Activated CD4-positive, alpha-beta T cell treated with anti-CD3 and anti-CD28 coated beads for 48 hours (primary cell): ENCODE data around the gene SRSF12.
"Not testable (repeated sequence)": the region's sequence is repeated elsewhere in the genome, so short reads cannot be mapped to it uniquely, and the experiment has no call there.

Experiments used
- DNase-seq: peaks from one replicate; pipeline ENCODE4 v3.0.0-alpha.2; 2020

The SRSF12 gene

GRCh38 chr6:89128256-89128671 lies 10.4 kb upstream of the SRSF12 start:
- DNase-seq, result not testable (repeated sequence)

- no peak for DNase-seq
Measured at GRCh38 chr6:89122625-89123024, 4.8 kb upstream of the SRSF12 start.

DNA sequence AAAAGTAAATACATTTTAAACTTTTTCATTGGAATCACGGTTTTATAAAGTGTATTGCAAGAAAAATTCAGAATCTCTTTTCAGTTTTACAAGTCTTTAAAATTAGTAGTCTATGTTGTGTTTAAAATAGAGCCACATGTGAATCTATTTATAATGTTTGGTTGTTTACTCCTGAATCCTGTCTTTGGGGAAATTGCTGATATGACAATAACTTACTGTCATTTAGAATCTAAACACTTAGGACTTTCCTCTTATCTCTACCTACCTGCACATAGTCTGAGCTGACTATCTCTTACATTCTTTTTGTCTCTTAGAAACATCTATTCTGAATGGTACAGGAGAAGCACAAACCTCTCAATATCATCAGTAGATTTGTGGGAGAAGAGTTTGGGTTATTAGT lies 4.1 kb upstream of the SRSF12 start:
- no peak for DNase-seq

DNA sequence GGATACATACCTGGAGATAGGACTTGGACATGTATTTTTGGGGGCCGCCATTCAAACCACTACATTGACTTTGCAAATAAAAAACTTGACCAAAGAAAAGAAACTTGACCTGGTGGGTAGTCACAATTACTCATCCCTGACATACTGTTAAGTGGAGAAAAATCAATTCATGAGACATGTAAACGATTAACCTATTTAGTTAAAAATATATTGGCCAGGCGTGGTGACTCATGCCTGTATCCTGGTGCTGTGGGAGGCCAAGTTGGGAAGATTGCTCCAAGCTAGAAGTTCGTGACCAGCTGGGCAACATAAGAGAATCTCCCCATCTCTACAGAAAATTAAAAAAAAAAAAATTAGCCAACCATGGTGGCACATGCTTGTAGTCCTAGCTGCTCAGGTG lies 2.5 kb upstream of the SRSF12 start:
- no peak for DNase-seq

DNA sequence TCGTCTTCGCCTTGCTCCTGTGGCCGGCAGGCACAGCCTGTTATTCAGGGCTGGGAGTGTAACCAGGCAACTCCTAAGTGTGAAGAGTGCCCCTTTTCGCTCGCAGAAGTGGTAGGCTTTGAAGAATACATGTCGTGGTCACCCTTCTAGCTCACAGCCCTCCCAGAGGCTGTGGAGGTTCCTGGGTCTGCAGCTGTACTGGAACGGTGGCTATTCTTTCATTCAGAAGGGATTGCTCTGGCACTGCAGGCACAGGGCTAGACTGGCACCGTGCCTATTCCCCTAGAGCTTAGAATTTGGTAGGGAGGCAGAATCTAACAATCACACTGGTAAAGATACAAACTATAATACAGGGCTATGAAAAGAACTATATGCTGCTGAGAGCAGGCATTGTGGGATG lies 1.1 kb upstream of the SRSF12 start:
- no peak for DNase-seq

DNA sequence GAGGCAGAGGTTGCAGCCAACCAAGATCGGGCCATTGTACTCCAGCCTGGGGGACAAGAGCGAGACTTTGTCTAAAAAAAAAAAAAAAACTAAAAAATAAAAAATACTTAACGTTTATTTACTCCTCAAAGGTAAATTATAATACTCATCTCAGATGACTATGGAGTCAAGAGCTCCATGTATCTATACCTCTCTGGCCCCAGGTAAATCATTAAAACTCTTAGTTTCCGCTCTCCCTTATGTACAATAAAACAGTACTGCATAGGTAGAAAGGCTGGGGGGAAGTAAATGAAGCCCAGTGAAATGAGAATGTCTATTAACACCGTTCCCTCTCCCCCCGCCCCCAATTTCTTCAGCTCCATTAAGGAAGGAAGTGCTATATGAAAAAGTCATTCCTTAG lies 1.2 kb downstream of the SRSF12 start:
- DNase-seq, result no peak

GRCh38 chr6:89111933-89112332 lies 5.9 kb downstream of the SRSF12 start:
- DNase-seq, result no peak

GRCh38 chr6:89110284-89110683 lies 7.6 kb downstream of the SRSF12 start:
- no peak for DNase-seq

DNA sequence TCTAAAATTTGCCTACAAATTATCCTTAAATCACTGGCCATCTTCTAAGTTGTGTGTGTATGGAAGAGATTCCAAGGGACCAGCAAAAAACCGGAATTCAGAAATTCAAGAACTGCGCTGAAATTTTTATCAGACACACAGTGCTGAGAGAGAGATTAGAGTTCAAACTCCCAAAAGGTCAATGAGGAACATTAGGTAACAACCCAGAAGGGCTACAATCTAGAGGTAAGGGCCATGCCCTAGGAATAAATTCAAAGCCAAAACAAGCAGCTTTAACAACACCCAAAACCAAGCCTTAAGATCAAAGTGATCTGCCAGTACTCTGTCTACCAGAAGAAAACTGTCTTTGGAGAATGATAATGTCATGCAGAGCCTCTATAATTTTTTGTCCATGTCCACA lies 17.8 kb downstream of the SRSF12 start:
- no peak for DNase-seq

DNA sequence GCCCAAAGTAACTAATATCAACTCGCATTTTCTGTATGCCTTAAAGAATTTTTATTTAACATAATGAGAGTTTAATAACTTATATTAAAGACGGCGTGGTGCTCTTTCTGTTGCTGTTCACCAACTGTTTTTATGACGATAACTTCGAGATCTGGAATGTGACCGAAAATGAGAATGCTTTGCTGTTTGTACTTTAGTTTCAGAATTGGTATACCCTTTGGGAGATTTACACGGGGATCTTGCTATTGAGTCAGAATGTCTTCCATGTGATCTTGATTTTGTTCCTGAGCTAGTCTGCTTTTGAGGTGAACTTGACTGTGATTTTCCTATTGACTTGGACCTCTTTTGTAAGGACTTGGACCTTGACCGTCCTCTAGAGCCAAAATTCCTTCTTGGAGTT lies 19.4 kb downstream of the SRSF12 start:
- no peak for DNase-seq

DNA sequence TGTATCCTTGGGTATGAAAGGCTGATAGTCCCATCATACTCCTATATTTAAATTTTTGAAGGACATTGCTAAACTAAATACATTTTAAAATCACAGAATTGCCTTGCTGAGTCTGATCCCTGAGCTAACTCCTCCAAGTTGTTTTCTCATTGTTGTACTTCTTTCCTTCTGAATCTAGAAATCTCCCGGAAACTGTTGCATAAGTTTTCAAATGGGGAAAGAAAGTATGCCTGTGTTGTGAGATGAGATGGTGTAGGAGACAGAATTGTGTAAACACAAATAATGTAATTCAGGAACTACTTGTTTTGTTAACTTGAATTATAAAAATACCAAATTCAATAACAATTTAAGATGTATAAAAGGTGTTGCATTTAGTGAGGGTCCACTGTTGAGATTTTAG lies 30.0 kb downstream of the SRSF12 start:
- no peak for DNase-seq

DNA sequence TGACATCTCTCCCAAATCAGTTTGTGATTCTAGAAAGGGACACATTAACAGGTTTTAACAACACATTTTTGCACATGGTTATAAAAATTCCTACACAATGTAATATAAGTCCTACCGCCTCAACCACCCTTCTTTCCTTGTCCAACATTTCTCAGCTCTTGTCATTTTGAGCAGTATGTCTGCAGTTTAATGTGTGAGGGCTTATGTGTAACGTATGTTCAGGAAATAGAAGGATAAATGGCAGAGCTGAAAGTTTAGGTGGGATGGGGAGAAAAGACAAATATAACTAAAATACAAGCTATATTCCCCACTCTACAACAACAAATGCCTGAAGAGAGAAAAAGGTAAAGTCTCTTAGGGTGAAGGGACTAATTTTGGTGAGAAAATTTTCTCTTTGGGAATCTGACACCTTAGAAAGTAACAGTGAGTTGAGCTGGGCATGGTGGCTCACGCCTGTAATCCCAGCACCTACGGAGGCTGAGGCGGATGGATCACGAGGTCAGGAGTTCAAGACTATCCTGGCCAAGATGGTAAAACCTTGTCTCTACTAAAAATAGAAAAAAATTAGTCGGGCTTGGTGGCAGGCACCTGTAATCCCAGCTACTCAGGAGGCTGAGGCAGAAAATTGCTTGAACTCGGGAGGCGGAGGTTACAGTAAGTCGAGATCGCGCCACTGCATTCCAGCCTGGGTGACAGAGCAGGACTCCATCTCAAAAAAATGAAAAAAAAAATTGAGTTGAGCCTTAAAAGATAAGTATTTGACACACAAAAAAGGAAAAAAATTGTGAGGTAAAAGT lies 32.3 kb downstream of the SRSF12 start:
- DNase-seq, result no peak

DNA sequence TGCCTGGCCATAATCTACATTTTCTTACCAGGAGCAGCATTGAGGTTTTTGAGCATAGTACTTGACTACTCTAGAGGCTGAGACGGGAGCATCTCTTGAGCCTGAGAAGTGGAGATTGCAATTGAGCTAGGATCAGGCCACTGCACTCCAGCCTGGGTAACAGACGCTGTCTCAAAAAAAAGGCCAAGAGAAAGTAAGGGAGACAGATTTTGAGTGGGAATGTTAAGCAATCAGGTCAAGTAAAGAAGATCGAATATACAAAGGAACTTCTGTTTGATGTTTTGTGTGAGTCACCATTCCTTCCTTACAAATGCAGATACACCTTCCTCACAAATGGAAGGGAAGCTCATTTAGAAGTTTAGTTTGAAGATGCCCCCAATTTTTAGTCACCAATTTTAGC lies 32.9 kb downstream of the SRSF12 start:
- DNase-seq, result no peak

DNA sequence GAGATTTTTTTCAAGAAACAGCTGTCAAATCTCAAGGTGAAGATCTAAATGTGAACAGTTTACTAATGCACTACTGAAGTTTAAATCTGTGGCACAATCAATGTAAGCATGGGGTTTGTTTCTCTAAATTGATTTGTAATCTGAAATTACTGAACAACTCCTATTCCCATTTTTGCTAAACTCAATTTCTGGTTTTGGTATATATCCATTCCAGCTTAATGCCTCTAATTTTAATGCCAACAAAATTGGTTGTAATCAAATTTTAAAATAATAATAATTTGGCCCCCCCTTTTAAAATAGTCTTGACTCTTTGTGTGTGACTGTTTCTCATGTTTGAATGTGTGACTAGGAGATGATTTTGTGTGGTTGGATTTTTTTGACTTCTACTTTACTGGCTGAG lies 33.3 kb downstream of the SRSF12 start:
- DNase-seq, result no peak

- peak; percentile 17 for DNase-seq
Measured at GRCh38 chr6:89082486-89082891, 35.4 kb downstream of the SRSF12 start.

DNA sequence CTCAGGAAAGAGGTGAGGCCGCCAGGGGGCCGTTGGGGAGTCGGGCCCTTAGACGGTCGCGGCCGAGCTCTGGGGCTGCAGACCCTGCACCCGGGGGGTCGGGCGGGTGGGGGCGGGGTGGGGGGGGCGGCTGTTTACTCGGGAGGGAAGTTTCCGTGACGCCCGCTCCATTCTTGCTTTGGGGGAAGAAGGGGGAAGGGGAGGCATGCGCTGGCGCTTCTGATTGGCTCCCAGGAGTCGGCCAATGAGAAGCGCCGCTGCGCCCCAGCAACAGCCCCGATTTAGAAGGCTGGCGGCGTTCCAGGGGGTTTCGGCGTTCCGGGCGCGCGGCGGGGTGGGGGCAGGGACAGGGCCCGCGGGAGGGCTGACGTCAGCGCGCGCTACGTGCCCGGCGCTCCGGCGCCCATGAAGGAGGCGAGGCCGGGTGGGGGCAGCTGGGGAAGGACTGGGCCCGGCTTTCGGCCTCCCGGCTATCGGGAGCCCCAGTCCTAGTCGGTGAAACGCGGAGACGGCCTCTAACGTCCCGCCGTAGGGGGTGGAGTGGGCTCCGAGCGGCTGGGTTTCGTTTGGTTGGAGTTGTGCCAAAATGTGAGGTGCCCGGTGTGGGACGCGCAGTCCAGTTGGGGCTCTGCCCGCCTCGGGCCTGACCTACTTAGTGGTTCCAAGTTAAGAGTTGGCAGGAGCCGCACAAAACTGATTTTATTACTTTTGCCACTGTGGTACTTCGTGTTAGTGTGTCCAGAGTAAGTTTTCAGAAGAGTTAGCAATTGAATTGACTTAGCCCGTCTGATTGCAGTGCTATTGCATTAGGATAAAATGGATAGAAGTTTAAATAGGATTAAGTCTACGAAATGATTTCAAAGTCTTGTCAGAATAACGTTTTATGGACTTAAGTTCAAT lies 36.2 kb downstream of the SRSF12 start:
- peak; percentile 99 for DNase-seq

- no peak for DNase-seq
Measured at GRCh38 chr6:89081129-89081422, 36.8 kb downstream of the SRSF12 start.

- DNase-seq, result peak; percentile 100
Measured at GRCh38 chr6:89080281-89081128, 37.4 kb downstream of the SRSF12 start, which contains the start of gene PNRC1. Gene PNRC1 (plus strand): TSS chr6:89080751. CDS start chr6:89080895, 144 bp downstream.

DNA sequence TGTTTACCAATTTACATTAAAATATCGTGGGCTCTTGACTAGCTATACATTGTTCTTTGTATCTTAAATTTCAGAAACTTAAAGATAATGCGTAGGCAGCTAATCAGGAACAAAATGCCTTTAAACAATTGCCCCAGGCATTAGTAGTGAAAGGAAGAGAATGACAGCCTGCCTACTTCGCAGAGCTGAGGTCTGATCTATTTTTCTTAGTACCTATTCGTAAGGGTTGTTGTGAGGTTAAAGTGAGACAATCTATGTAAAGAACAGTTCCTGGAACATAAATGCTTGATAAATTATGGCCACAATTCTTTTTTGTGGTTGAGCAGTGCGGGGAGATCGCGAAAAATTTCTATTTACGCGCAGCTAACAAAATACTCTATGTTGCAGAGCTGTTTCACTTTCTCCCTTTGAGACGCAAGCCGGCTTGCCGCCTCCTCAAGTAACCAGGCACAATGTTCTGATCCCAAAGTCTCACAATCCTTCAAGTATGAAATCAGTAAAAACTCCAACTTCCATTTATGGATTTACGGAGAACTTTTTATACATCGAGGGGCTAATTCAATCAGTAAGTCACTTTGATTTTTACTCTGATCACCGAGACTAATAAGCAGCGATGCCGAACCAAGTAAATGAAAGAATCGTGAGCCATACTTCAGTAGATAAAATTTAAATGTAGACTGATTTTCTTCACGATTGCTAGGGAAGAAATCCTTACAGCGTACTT lies 38.2 kb downstream of the SRSF12 start:
- DNase-seq, result peak; percentile 57

DNA sequence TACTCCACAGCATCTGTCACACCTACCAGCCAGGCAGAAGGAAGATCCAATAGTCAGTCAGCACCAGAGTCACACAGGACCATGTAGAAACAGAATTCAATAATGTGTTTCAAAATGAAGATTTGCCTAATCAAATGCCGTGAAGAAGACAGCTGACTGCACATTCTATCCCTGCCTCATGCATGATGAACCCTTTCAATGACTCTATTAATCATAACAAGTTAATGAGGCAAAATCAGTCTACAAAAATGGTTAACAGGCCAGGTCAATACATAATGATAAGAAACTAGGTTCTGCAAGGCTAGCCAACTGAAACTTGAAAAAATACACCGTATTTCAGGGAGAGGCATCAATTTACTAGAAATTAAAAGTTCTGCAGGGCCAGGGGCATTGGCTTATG lies 44.0 kb downstream of the SRSF12 start:
- no peak for DNase-seq

- DNase-seq, result no peak
Measured at GRCh38 chr6:89073014-89073620, 44.8 kb downstream of the SRSF12 start.

GRCh38 chr6:89071036-89071435 lies 46.8 kb downstream of the SRSF12 start:
- no peak for DNase-seq
